C4-2B (cell line): ENCODE measurements around the gene IL18RAP.

Experiments used
- ZFX ChIP-seq: fragments of 450-650 bp; IDR thresholded peaks from 2 replicates; pipeline ENCODE4 v1.6.1; 2017
- TF ChIP-seq, protein P1 (sequence below): fragments of 450-650 bp; conservative IDR thresholded peaks from 2 replicates; pipeline ENCODE4 v1.5.1; 2017; ENCODE audit warnings: mild to moderate bottlenecking

DNA sequence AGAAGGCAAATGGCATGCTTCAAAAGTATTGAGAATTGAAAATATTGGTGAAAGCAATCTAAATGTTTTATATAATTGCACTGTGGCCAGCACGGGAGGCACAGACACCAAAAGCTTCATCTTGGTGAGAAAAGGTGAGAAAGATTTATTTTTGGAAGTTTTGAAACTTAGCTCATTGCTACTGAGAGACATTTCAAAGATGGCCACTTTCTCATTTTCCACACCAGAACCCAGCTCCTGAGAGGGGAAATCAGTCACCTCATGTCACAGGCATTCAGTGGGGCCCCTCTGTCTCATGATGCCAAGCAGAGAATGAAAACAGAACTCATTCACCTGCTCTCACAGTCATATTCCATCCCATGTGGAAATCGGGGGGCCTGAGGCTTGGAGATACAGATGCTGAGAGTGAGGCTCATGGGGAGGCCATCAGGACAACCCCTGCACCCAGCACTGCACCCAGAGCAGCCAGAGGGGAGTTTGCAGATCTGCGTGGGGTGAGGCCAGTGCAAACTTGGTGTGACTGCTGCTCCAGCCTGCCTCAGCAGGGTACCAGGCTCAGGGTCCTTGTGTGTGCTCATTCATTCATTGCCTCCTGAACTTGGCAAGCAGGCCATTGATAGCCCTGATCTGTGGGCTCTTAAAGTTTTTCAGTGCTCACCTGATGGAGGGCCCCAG lies 36.0 kb upstream of the IL18RAP start:
- TF ChIP-seq, protein P1, sequence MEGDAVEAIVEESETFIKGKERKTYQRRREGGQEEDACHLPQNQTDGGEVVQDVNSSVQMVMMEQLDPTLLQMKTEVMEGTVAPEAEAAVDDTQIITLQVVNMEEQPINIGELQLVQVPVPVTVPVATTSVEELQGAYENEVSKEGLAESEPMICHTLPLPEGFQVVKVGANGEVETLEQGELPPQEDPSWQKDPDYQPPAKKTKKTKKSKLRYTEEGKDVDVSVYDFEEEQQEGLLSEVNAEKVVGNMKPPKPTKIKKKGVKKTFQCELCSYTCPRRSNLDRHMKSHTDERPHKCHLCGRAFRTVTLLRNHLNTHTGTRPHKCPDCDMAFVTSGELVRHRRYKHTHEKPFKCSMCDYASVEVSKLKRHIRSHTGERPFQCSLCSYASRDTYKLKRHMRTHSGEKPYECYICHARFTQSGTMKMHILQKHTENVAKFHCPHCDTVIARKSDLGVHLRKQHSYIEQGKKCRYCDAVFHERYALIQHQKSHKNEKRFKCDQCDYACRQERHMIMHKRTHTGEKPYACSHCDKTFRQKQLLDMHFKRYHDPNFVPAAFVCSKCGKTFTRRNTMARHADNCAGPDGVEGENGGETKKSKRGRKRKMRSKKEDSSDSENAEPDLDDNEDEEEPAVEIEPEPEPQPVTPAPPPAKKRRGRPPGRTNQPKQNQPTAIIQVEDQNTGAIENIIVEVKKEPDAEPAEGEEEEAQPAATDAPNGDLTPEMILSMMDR: no peak
- TF ChIP-seq ZFX: no peak
